OCI-LY7 (cell line): ENCODE data around the gene FCAR. TPM values are rescaled to one million over a fixed set of nuclear protein-coding genes. Genes with fewer than 3 reads are reported as not detected.
A peak's percentile ranks its signal among the peaks of the same experiment; 100 is the strongest.

ENCODE experiments used
- BruUV-seq: library from RNA; stranded (reverse); fragments of 400-500 nt; replicated peaks from 2 replicates; lab custom pipeline; 2021; lab: Mats Ljungman, UMichigan
- CTCF ChIA-PET: fragments of 300-600 bp; sonication (Branson Sonifier 250); formaldehyde crosslinking; loops from one replicate; lab custom pipeline; 2022; ENCODE audit warnings: antibody characterized with exemption; ENCODE audit not compliant: unreplicated experiment; lab: Charles Lee
- POLR2A ChIA-PET: fragments of 300-600 bp; sonication (Branson Sonifier 250); formaldehyde crosslinking; loops from one replicate; lab custom pipeline; 2022; ENCODE audit warnings: antibody characterized with exemption; lab: Charles Lee
- DNase-seq: peaks from one replicate; pipeline ENCODE4 v3.0.0-alpha.2; 2015; ENCODE audit warnings: low spot score
- H2AFZ ChIP-seq: fragments of 200-600 bp; sonication (generic), shearing (Covaris generic); 2 replicates; pipeline ENCODE4 v1.6.1; 2014; ENCODE audit warnings: mild to moderate bottlenecking, antibody characterized with exemption, low read length, moderate library complexity
- H3K27ac ChIP-seq: fragments of 200-600 bp; sonication (generic); 2 replicates; pipeline ENCODE4 v1.5.1; 2014; ENCODE audit warnings: mixed run types, low read depth, mild to moderate bottlenecking, moderate library complexity, low read length, inconsistent platforms; ENCODE audit not compliant: poor library complexity, severe bottlenecking
- H3K36me3 ChIP-seq: fragments of 200-600 bp; sonication (generic); 2 replicates; pipeline ENCODE4 v1.6.1; 2014; ENCODE audit warnings: mild to moderate bottlenecking, antibody characterized with exemption, low read length, moderate library complexity, mixed read lengths; ENCODE audit not compliant: insufficient read depth
- H3K4me1 ChIP-seq: fragments of 200-600 bp; sonication (generic); 2 replicates; pipeline ENCODE4 v1.5.1; 2014; ENCODE audit warnings: mild to moderate bottlenecking, low read length; ENCODE audit not compliant: insufficient read depth, poor library complexity, severe bottlenecking
- H3K4me2 ChIP-seq: fragments of 200-600 bp; sonication (generic); 2 replicates; pipeline ENCODE4 v1.6.1; 2014; ENCODE audit warnings: mild to moderate bottlenecking, low read length
- H3K4me3 ChIP-seq: fragments of 200-600 bp; sonication (generic); 2 replicates; pipeline ENCODE4 v1.5.1; 2014; ENCODE audit warnings: mild to moderate bottlenecking, low read depth, low read length; ENCODE audit not compliant: poor library complexity, severe bottlenecking
- H3K79me2 ChIP-seq: fragments of 200-600 bp; sonication (generic); 2 replicates; pipeline ENCODE4 v1.6.1; 2016; ENCODE audit warnings: low read depth, mild to moderate bottlenecking, low read length, moderate library complexity, mixed read lengths; ENCODE audit not compliant: insufficient read depth
- H3K9me2 ChIP-seq: fragments of 200-600 bp; sonication (generic); 2 replicates; pipeline ENCODE4 v1.6.1; 2016; ENCODE audit warnings: mild to moderate bottlenecking, low read length, mixed read lengths; ENCODE audit not compliant: insufficient read depth
- H3K9me3 ChIP-seq: fragments of 200-600 bp; sonication (generic); 2 replicates; pipeline ENCODE4 v1.6.1; 2014; ENCODE audit warnings: mild to moderate bottlenecking, mixed run types, low read length, mixed read lengths
- H4K20me1 ChIP-seq: fragments of 200-600 bp; sonication (generic); 2 replicates; pipeline ENCODE4 v1.6.1; 2014; ENCODE audit warnings: mild to moderate bottlenecking, antibody characterized with exemption, low read length, moderate library complexity, mixed read lengths; ENCODE audit not compliant: insufficient read depth
- EZH2phosphoT487 ChIP-seq: fragments of 200-600 bp; sonication (generic); IDR thresholded peaks from 2 replicates; pipeline ENCODE4 v1.6.1; 2018; ENCODE audit warnings: low read depth, borderline replicate concordance, mild to moderate bottlenecking, mixed run types, antibody characterized with exemption, low read length, moderate library complexity, mixed read lengths
- intact Hi-C: fragments of 100-400 bp; cut with micrococcal nuclease; formaldehyde crosslinking; loops from one replicate; pipeline ENCODE4 v1.10.0; 2022; ENCODE audit not compliant: unreplicated experiment
- total RNA-seq, 2 experiments: library from RNA; depleted of rRNA in 1 of 2; stranded (reverse); fragments of >200 nt in 1 of 2; shearing (Covaris generic) in 1 of 2; gene quantifications; 2 replicates each; pipeline ENCODE4 v1.2.3, GENCODE V29; 2014 to 2022
- TF ChIP-seq, protein P1 (sequence below): fragments of 200-600 bp; sonication (generic); conservative IDR thresholded peaks from 2 replicates; pipeline ENCODE4 v1.5.1; 2014; ENCODE audit warnings: mild to moderate bottlenecking, antibody characterized with exemption, low read length, moderate library complexity, mixed read lengths

The FCAR gene
- total RNA-seq, 2 experiments from 2014 or later: not detected

DNA sequence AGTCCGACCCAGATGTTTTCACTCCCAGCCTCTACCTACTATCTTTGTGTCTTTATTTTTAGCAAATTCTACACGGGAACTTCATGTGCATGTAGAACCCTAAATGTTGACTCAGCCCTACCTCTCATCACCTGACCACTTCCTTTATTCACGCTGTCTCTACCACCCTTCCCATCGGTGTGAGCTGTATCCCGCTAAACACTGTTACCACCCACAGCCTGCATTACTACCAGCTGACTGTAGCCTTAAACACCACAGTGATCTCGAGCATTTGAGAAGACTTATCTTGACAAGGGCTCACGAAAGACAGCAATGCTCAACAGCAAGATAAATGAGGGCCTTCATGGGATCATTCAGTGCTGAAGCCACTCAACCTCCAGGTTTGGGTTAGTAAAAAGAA, 47.0 kb downstream of the FCAR start:
- Histone ChIP-seq H4K20me1 (no peaks in the 10 kb centered on the region), H3K79me2 (no peaks in the 10 kb centered on the region), H3K36me3 (no peaks in the 10 kb centered on the region), H3K4me2 (no peak overlapping the region), H3K27ac (no peak overlapping the region), H3K4me1 (peaks cover 7% of the 10 kb centered on the region), H3K9me3 (no peaks in the 10 kb centered on the region), H3K4me3 (no peak overlapping the region), H3K9me2 (no peaks in the 10 kb centered on the region), H2AFZ (no peak overlapping the region)
- CTCF ChIA-PET: no interaction called here
- no peak for DNase-seq
- intact Hi-C loops: no loop called here
- TF ChIP-seq, protein P1, sequence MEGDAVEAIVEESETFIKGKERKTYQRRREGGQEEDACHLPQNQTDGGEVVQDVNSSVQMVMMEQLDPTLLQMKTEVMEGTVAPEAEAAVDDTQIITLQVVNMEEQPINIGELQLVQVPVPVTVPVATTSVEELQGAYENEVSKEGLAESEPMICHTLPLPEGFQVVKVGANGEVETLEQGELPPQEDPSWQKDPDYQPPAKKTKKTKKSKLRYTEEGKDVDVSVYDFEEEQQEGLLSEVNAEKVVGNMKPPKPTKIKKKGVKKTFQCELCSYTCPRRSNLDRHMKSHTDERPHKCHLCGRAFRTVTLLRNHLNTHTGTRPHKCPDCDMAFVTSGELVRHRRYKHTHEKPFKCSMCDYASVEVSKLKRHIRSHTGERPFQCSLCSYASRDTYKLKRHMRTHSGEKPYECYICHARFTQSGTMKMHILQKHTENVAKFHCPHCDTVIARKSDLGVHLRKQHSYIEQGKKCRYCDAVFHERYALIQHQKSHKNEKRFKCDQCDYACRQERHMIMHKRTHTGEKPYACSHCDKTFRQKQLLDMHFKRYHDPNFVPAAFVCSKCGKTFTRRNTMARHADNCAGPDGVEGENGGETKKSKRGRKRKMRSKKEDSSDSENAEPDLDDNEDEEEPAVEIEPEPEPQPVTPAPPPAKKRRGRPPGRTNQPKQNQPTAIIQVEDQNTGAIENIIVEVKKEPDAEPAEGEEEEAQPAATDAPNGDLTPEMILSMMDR: no peak
- TF ChIP-seq EZH2phosphoT487: no peak
- POLR2A ChIA-PET: no interaction called here
- no TSS peak for BruUV-seq

DNA sequence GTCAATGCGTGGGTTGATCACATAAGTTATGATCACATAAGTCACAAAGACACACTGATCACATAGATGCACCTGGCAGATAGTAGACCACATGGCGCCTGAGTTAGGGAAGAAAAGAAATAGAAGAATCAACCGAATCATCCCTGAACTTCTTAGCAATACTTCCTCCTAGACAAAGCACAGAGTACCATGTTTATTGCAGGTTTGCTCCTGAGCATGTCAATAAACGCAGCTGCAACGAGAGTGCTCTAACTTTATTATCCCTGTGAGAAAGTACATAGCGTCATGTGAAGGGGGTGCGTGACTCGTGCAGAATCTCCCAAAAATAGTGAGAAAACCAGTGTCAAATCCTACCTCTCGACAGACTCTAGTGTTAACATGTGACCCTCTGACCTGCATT, 49.2 kb downstream of the FCAR start:
- no peak for TF ChIP-seq EZH2phosphoT487
- TF ChIP-seq, protein P1: no peak
- intact Hi-C loops: no loop called here
- no peaks in the 10 kb centered on the region for H4K20me1 ChIP-seq
- no TSS peak for BruUV-seq
- H3K9me3 ChIP-seq: peaks cover 8% of the 10 kb centered on the region; the same call in 1 of the 2 replicates
- CTCF ChIA-PET: interaction anchor here (0.5 to 0.6 kb wide), 2 partner anchors 45 to 211 kb away, joined by 3 read pairs; no protein-coding TSS in a partner anchor
- no peaks in the 10 kb centered on the region for H3K79me2 ChIP-seq
- POLR2A ChIA-PET: no interaction called here
- H3K27ac ChIP-seq: no peak overlapping the region
- H3K4me2 ChIP-seq: no peak overlapping the region
- H2AFZ ChIP-seq: no peak overlapping the region
- H3K4me1 ChIP-seq: no peaks in the 10 kb centered on the region
- H3K36me3 ChIP-seq: 0 out of 2 replicates have a peak, but pooled peaks cover 7% of the 10 kb centered on the region
- H3K4me3 ChIP-seq: no peak overlapping the region
- DNase-seq: no peak
- H3K9me2 ChIP-seq: no peaks in the 10 kb centered on the region

DNA sequence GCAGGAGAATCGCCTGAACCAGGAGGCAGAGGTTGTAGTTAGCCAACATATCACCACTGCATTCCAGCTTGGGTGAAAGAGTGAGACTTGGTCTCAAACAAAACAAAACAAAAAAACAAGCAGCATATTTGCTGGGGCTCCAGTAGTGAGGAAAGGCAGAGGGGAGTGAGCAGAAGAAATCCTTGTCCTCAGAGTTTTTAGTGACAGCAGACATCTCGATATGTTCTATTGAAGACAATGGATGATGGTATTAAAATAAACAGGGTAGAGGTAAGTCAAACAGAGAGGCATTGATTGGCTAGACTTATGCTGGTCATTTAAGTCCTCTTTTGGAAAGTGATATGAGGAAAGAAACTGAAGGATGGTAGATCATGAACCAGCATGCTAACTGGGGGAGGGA, 54.3 kb downstream of the FCAR start:
- H3K27ac ChIP-seq: no peak overlapping the region
- H3K4me3 ChIP-seq: no peak overlapping the region
- TF ChIP-seq, protein P1: no peak
- no peak for TF ChIP-seq EZH2phosphoT487
- peaks cover 15% of the 10 kb centered on the region; the same call in 1 of the 2 replicates for H3K9me3 ChIP-seq
- peak; percentile 75 for DNase-seq
- H4K20me1 ChIP-seq: no peaks in the 10 kb centered on the region
- no TSS peak for BruUV-seq
- H2AFZ ChIP-seq: no peak overlapping the region
- H3K9me2 ChIP-seq: no peaks in the 10 kb centered on the region
- peaks cover 18% of the 10 kb centered on the region; the same call in 1 of the 2 replicates for H3K36me3 ChIP-seq
- H3K79me2 ChIP-seq: no peaks in the 10 kb centered on the region
- CTCF ChIA-PET: no interaction called here
- intact Hi-C loops: no loop called here
- POLR2A ChIA-PET: no interaction called here
- H3K4me2 ChIP-seq: no peak overlapping the region
- H3K4me1 ChIP-seq: peaks cover 9% of the 10 kb centered on the region
